ENCODE results near the gene P3H2. TPM values are rescaled to one million over a fixed set of nuclear protein-coding genes. Genes with fewer than 3 reads are reported as not detected.
A peak's percentile ranks its signal among the peaks of the same experiment; 100 is the strongest.

Gene P3H2
- total RNA-seq, 1 experiment from 2014 or later, result 20.9 TPM

GRCh38 chr3:189947948-189948723 is 172.6 kb downstream of the P3H2 start:
- Histone ChIP-seq H3K27ac (peak overlapping the region; percentile 39), H3K27me3 (ENCODE audit: insufficient read depth, low read depth) (no peaks in the 10 kb centered on the region), H2AFZ (no peak overlapping the region), H3K36me3 (ENCODE audit: low read depth) (peaks cover 5% of the 10 kb centered on the region; the same call in 1 of the 2 replicates), H3K79me2 (ENCODE audit: low read depth) (no peaks in the 10 kb centered on the region), H3K9me3 (ENCODE audit: insufficient read depth, low read depth) (peaks cover 53% of the 10 kb centered on the region), H3K4me2 (no peak overlapping the region), H3F3A (ENCODE audit: insufficient read depth, low read depth) (peaks cover 20% of the 10 kb centered on the region), H3K9me2 (ENCODE audit: insufficient read depth) (no peaks in the 10 kb centered on the region), H4K20me1 (ENCODE audit: insufficient read depth) (no peaks in the 10 kb centered on the region), H3K4me1 (replicated peaks; ENCODE audit: insufficient read depth) (peaks cover 42% of the 10 kb centered on the region), H3K4me3 (no peak overlapping the region)
- ChIA-PET CTCF (interaction anchor here (0.5 to 1.9 kb wide), 18 partner anchors 12 to 800 kb away, joined by 3 to 19 read pairs (median 5); partner anchors contain the start of gene CLDN1), POLR2A (ENCODE audit: unreplicated experiment) (interaction anchor here (0.6 to 0.7 kb wide), 4 partner anchors 106 to 376 kb away, joined by 3 to 4 read pairs (median 4); no protein-coding TSS in a partner anchor)
- intact Hi-C loops (cut with micrococcal nuclease; ENCODE audit: unreplicated experiment), result loop anchor here (1.0 to 10.0 kb wide), 6 partner anchors 105 to 993 kb away; no protein-coding TSS in a partner anchor
- DNase-seq, result peak; percentile 40 to 56
- TF ChIP-seq EZH2 (IDR thresholded peaks at IDR 0.05; ENCODE audit: low read depth), result no peak
- TF ChIP-seq, protein P1, sequence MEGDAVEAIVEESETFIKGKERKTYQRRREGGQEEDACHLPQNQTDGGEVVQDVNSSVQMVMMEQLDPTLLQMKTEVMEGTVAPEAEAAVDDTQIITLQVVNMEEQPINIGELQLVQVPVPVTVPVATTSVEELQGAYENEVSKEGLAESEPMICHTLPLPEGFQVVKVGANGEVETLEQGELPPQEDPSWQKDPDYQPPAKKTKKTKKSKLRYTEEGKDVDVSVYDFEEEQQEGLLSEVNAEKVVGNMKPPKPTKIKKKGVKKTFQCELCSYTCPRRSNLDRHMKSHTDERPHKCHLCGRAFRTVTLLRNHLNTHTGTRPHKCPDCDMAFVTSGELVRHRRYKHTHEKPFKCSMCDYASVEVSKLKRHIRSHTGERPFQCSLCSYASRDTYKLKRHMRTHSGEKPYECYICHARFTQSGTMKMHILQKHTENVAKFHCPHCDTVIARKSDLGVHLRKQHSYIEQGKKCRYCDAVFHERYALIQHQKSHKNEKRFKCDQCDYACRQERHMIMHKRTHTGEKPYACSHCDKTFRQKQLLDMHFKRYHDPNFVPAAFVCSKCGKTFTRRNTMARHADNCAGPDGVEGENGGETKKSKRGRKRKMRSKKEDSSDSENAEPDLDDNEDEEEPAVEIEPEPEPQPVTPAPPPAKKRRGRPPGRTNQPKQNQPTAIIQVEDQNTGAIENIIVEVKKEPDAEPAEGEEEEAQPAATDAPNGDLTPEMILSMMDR (conservative IDR thresholded peaks at IDR 0.05), result peak; percentile 94
- BruUV-seq (replicated peaks), result no TSS peak

DNA sequence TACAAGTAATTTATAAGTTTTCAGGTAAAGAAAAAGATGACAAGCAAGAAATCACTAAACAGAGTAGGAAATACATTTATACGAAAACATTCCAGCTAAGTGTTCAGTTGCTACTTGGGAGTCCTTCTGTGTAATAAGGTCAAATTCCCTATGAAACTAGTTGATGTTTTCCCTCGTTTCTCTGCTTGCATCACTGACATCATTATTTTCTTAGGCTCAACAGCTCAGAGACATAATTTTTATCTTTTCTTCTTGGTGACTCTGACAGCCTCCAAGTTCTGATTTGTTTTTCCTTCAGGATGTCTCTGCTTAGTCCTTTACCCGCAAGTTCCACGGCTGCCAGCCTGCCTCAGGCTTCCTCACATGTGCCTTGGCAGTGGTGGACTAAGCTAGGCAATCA is 173.6 kb downstream of the P3H2 start:
- H3K27me3 ChIP-seq (ENCODE audit: insufficient read depth, low read depth), result no peaks in the 10 kb centered on the region
- H3K9me2 ChIP-seq (ENCODE audit: insufficient read depth), result no peaks in the 10 kb centered on the region
- intact Hi-C loops (cut with micrococcal nuclease; ENCODE audit: unreplicated experiment), result loop anchor here (5.0 to 10.0 kb wide), 2 partner anchors 800 to 992 kb away; no protein-coding TSS in a partner anchor
- H3K4me2 ChIP-seq, result no peak overlapping the region
- no peak overlapping the region for H3K4me3 ChIP-seq
- TF ChIP-seq, protein P1 (conservative IDR thresholded peaks at IDR 0.05), result no peak
- TF ChIP-seq EZH2 (IDR thresholded peaks at IDR 0.05; ENCODE audit: low read depth), result no peak
- H3F3A ChIP-seq (ENCODE audit: insufficient read depth, low read depth), result peaks cover 21% of the 10 kb centered on the region
- H3K4me1 ChIP-seq (replicated peaks; ENCODE audit: insufficient read depth), result peaks cover 53% of the 10 kb centered on the region
- ChIA-PET POLR2A (ENCODE audit: unreplicated experiment) (interaction anchor here (0.7 kb wide), 1 partner anchor 106 kb away, joined by 3 read pairs; no protein-coding TSS in a partner anchor), CTCF (interaction anchor here (0.5 to 1.9 kb wide), 4 partner anchors 11 to 593 kb away, joined by 3 to 9 read pairs (median 7); no protein-coding TSS in a partner anchor)
- peaks cover 9% of the 10 kb centered on the region; the same call in 1 of the 2 replicates for H3K36me3 ChIP-seq (ENCODE audit: low read depth)
- peak overlapping the region; percentile 39 for H3K27ac ChIP-seq
- no peak for DNase-seq
- BruUV-seq (replicated peaks), result no TSS peak
- peaks cover 56% of the 10 kb centered on the region for H3K9me3 ChIP-seq (ENCODE audit: insufficient read depth, low read depth)
- no peaks in the 10 kb centered on the region for H3K79me2 ChIP-seq (ENCODE audit: low read depth)
- H4K20me1 ChIP-seq (ENCODE audit: insufficient read depth), result no peaks in the 10 kb centered on the region
- no peak overlapping the region for H2AFZ ChIP-seq

DNA sequence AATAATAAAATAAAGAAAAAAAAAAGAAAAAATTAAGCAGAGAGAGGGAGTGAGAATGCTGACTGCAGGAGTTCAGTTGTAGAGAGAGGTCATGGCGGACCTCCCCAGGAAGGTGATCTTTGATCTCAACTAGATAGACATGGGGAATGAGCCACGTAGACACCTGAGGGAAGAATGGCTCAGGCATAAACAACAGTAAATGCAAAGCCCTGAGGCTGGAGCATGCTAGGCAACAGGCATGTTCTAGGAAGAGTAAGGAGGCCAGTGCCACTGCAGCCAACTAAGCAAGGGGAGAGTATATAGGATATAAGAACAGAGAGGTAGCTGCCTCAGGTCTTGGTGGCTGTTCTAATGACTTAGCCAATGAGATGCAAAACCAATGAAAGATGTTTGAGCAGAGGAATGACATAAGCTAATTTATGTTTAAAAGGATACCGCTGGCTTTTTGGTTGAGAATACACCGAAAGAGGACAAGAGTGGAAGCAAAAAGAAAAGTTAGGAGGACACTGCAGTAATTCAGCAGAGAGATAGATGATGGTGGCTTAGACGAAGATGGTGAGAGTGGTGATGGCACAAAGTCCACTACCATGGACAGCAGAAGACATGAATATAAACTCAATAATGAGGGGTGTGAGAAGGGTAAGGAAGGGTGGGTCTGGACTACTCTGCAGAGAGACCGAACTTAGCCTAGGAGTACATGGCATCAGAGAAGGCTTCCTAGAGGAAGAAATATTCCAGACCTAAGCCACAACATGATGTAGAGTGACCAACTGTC is 174.6 kb downstream of the P3H2 start:
- H3K4me2 ChIP-seq, result no peak overlapping the region
- peaks cover 63% of the 10 kb centered on the region for H3K4me1 ChIP-seq (replicated peaks; ENCODE audit: insufficient read depth)
- H3K79me2 ChIP-seq (ENCODE audit: low read depth), result no peaks in the 10 kb centered on the region
- ChIA-PET POLR2A (ENCODE audit: unreplicated experiment) (no interaction called here), CTCF (no interaction called here)
- peaks cover 9% of the 10 kb centered on the region; the same call in 1 of the 2 replicates for H3K36me3 ChIP-seq (ENCODE audit: low read depth)
- BruUV-seq (replicated peaks), result no TSS peak
- no peaks in the 10 kb centered on the region for H3K9me2 ChIP-seq (ENCODE audit: insufficient read depth)
- H3F3A ChIP-seq (ENCODE audit: insufficient read depth, low read depth), result peaks cover 21% of the 10 kb centered on the region
- TF ChIP-seq EZH2 (IDR thresholded peaks at IDR 0.05; ENCODE audit: low read depth), result no peak
- TF ChIP-seq, protein P1 (conservative IDR thresholded peaks at IDR 0.05), result no peak
- H2AFZ ChIP-seq, result no peak overlapping the region
- peaks cover 63% of the 10 kb centered on the region for H3K9me3 ChIP-seq (ENCODE audit: insufficient read depth, low read depth)
- H4K20me1 ChIP-seq (ENCODE audit: insufficient read depth), result no peaks in the 10 kb centered on the region
- no peak overlapping the region for H3K27ac ChIP-seq
- H3K27me3 ChIP-seq (ENCODE audit: insufficient read depth, low read depth), result no peaks in the 10 kb centered on the region
- peak in 1 of 2 experiments; percentile 15 for DNase-seq
- intact Hi-C loops (cut with micrococcal nuclease; ENCODE audit: unreplicated experiment), result loop anchor here (2.0 to 10.0 kb wide), 5 partner anchors 235 to 991 kb away; no protein-coding TSS in a partner anchor
- no peak overlapping the region for H3K4me3 ChIP-seq
